ENCODE data around the gene HERPUD2.

Gene HERPUD2, protein sequence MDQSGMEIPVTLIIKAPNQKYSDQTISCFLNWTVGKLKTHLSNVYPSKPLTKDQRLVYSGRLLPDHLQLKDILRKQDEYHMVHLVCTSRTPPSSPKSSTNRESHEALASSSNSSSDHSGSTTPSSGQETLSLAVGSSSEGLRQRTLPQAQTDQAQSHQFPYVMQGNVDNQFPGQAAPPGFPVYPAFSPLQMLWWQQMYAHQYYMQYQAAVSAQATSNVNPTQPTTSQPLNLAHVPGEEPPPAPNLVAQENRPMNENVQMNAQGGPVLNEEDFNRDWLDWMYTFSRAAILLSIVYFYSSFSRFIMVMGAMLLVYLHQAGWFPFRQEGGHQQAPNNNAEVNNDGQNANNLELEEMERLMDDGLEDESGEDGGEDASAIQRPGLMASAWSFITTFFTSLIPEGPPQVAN

DNA sequence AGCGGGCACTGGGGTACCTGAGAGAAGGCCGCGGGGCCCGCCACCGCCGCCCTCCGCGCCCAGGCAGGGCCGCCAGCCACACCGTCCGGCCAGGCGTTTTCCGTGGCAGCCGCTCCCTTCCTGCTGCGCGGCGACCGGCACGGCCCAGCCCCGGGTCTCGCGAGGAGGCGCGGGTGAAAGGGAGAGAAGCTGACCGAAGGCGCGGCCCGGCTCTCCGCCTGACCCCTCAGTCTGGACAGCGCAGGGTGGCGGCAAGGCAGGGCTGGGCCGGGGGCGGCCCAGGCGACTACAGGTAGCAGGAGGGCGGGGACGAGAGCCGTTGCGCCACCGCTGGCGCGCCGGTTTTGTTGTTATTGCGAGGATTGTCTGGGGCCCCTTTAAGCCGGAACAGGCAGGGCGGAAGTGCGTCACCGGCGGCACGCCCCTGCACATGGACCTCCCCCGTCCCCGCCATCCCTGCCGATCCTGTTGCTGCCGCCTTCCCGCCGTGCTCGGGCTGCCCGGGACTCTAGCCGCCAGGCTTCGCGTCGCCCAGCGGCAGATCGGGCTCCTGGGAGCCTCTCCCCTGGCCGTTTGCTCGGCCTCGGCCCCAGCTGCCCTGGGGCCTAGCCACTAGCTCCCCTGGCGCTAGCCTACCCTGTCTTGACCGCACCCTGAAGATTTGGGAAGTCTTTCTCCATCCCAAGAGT lies at the start of gene HERPUD2:
HERPUD2 (minus strand) TSS at position 352 of the 689 bp plus-strand sequence. CDS start 805 bp downstream, outside the sequence.
- DNase-seq (ENCODE audit: low spot score), result peak; percentile 94

DNA sequence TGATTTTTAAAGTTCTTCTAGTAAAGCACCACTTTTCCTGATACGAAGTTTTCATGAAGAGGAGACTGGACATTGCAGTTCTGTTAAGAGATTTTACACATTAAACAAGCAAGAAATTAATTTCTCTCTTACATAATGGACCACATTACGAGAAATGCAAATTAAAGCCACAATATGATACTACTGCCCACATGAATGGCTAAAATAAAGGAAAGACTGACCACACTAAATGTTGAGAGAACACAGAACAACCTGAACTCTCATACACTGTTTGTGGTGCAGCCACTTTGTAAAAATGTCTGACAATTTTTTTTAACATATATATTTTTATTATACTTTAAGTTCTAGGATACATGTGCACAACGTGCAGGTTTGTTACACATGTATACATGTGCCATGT lies 44.0 kb upstream of the HERPUD2 start:
- no peak for DNase-seq (ENCODE audit: low spot score)

DNA sequence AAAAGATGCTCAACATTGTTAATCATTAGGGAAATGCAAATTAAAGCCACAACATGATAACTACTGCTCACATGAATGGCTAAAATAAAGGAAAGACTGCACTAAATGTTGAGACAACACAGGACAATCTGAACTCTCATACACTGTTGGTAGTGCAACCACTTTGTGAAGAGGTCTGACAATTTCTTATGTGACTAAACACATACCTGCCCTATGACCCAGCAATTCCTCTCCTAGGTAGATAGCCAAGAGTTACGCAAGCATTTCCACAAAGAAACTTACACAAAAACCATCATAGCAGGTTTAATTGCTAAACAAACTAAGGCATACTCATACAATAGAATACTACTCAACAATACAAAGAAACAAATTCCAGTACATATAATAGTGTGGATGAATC lies 41.8 kb upstream of the HERPUD2 start:
- no peak for DNase-seq (ENCODE audit: low spot score)

DNA sequence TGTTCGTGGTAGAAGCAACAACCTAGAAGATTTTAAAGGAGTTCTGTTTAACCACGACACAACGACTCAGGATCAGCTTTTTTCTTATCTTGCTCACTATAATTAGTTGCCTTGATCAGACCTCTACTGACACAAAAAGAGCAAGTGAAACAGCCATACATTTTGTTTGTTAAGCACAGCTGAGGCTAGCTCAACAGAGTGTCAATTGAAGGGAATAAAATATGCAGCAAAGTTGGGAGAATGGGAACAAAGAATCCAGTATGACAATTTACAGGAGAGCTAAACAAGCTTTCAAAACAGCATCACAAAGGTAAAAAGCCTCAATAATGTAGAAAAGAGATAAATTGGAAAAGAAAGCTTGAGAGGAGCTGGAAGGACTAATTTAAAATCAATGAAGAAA lies 40.5 kb upstream of the HERPUD2 start:
- DNase-seq (ENCODE audit: low spot score), result no peak

DNA sequence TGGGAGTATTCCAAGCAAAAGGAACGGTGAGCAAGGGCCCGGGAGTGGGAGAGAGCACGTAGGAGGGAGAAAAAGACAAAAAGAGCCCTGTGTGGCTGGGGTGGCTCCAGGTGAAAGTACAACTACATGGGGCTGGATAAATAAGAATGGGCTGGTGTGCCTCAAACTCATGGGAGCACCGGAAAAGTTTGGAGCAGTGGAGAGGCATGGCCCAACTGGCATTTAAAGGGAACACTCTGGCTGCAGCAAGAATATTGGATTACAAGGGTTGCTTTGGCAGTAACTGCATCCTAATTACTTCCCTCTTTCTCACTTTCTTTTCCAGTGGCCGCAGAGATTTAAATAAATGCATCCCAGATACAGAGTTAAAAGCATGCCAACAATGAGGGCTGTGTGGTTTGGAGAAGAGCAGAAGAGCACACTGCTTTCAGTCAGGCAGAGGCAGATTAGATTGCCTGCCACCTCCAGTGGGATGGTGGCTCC lies 39.1 kb upstream of the HERPUD2 start:
- no peak for DNase-seq (ENCODE audit: low spot score)

DNA sequence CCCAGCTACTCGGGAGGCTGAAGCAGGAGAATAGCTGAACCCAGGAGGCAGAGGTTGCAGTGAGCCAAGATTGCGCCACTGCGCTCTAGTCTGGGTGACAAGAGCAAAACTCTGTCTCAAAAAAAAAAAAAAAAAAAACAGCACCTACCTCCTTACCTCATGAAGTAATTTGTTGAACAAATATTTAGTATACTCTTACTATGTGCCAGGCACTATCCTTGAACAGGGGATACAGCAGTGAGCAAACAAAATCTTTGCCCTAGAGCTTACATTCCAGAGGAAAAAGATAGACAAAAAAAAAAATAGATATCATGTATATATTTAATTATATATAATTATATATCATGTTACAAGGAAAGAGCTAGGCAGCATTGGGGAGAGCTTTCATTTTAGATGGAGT lies 36.4 kb upstream of the HERPUD2 start:
- DNase-seq (ENCODE audit: low spot score), result no peak

DNA sequence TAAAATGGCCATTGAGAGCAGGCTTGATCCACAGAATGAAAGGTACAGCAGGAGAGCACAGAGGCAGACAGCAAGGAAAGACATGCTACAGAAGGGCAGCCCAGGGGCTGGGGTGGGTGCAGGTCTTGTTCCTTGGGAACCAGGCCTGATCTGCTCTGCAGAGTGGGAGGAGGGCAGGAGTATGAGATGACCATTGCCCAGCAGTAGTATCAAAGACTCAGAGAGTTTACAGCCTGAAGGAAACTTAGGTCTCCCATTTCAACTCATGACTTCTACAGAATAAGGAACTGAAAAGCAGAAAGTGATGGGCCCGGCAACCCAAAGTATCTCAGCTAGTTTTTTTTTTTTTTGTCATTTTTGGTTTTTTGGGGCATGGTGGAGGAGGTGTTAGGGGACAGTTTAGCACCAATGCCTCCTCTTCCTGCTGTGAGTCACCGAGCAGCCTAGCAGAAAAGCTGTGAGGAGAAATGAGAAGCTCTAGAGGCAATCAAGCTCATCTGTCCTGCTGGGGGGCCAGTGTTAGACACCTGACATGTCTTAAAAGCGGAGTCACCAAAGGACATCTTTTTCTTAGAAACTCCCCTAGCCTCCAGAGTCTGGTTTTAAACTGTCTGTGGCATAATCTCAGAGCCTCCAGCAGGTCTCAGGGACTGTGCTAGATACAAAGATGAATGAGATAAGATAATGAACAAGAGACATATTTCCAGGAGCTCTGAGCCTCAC lies 34.3 kb upstream of the HERPUD2 start:
- DNase-seq (ENCODE audit: low spot score), result no peak

DNA sequence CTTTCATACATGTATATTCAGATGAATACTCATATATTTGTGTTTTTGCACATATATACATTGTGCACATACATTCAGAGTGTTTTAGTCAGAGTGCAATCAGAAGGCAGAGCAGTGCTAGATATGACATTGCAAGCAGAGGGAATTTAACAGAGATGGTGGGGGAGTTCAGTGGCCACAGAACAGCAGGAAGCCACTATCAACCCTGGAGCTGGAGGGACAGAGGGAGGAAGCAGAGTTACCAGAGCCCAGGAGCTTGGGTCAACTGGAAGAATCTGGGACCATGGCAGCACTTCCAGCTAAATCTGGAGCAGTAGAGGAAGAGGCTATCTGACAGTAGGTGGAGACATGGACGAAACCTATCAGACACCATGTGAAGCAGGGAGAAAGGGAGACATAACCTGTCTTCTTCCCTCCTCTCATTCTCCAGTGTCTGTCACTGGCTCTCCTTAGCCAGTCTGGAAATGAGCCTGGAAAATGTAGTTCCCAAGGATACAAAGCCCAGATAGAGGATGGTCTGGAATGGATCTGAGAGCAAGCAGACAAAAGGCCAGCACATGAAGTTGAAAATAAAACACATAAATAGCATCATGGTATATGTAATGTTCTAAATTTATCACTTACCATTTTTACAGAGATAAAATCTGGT lies 33.6 kb upstream of the HERPUD2 start:
- DNase-seq (ENCODE audit: low spot score), result no peak

DNA sequence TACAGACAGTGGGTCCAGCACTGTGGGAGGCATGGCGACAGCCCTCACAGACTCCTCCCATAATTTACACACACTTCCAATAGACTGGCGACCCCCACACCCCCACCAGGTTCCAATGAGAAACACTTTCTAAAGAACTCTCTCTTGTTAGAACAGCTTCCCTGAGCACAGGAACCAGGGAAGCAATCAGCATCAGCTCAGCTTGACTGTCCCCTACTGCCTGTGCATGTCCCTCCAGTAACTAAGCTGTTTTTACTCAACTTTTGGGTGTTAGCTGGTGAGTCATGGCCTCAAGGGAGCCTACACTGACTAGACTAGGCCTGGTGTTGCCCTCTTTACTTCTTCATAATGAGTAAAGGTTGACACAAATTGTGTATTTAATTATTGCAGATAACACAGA lies 32.6 kb upstream of the HERPUD2 start:
- no peak for DNase-seq (ENCODE audit: low spot score)

DNA sequence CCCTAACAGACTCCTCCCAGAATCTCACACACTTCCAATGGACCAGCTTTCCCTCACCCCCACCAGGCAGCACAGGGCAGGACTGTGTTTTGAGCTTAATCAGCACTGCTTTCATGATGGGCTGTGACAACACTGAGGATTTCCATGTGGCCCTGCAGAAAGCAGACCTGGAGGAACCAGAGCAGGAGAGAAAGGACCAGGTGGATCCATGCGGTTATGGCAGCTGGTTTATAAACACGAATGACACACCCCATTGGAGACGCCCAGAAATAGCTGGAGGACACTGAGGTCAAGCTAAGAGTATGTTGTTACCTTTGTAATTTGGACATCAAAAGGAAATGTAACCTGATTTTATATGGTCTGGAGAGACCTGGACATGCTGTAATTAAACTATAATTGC lies 31.7 kb upstream of the HERPUD2 start:
- DNase-seq (ENCODE audit: low spot score), result no peak

DNA sequence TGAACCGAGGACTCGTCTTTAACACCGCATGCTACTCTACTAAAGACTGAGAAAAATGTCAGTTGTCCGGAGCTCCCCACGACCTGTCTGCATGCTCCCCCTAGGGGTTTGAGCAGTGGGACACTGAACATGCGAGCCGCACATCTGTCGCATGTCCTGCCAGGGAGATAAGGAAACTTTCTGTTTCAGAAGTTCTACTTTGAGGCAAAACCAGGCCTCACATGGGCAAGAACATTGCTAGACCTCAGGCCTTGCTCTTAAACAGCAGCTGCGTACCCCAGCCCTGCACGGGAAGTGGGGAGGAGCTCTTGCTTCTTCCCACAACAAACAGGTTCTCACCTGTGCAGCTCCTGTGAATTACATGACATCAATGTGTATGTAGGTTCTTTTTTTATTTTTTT lies 30.3 kb upstream of the HERPUD2 start:
- DNase-seq (ENCODE audit: low spot score), result no peak

DNA sequence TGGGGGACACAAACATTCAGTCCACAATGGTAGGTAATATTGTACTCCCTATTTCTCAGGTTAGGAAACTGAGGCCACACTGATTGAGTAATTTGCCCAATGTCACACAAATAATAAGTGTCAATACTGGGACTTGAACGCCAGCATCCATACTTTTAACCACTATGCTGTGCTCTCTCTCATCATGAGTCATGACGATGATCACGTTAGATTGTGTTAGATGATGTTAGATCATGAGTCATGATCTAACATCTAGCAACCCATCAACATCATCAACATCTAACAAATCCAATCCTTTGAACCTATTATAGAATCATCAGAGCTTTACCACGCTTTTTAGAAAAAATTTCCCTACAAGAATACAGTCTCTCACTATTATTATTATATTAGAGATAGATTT lies 28.1 kb upstream of the HERPUD2 start:
- no peak for DNase-seq (ENCODE audit: low spot score)

DNA sequence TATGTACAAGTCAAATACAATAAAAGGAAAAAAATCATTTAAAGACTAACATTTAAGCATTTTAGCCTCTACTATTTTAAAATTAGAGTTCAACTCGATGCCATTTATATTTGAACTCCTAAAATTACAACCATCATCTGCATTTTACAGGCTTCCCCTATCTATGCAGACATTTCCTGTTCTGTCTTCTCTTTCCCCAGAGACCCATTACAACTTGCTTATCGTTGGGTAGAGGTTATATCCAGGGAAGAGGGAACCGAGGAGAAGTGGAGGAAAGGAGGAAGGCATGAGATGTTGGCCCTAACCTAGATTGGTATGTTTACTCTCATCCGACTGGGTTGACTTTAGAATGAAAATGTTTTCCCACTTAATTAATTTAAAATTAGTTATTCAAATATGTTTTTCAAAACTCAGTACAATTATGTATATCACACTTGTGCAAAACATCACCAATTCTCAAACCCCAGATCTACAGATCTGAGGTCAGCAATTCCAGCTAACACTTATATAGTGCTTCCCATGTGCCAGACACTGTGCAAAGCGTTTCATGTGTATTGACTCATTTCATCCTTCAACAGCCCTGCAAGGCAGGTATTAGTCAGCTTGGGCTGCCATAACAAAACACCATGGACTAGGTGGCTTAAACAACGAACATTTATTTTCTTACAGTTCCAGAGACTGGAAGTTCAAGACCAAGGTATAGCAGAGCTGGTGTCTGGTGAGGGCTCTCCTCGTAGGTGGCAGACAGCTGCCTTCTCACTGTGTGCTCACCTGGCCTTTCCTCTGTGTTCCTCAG lies 27.3 kb upstream of the HERPUD2 start:
- no peak for DNase-seq (ENCODE audit: low spot score)

DNA sequence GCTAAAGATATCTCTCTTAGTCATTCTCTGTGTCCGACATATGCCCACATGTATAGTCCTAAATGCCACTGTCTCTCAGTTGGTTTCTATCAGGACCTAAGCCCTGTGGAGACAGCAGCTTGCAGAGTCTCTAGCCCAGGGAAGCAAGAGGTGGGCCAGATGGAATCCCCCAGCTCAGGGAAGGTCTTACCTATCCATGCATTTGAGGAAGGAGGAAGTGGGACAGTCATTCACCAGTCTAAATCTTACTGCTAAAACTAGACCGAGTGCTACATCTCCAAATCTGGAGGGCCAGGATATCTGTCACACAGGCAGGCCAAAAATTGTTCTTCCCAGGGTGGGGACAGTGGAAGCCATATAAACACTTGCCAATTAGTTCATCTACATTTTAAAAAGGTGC lies 26.4 kb upstream of the HERPUD2 start:
- no peak for DNase-seq (ENCODE audit: low spot score)

DNA sequence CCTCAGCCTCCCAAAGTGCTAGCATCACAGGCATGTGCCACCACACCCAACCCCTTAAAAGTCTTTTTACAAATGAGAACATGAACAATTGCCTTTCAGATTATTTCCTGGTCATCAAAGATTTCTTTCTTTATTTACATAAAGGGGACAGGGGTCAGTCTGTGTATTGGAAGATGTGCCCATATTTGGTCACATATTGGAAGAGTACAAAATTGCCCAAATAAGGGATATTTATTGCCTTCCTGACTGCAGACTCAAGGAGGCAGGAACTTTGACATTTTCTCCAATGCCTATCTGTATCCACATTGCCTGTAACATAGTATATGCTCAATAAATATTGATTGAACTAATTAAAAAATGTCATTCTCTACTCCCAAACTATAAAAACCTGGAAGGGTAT lies 25.9 kb upstream of the HERPUD2 start:
- DNase-seq (ENCODE audit: low spot score), result no peak

DNA sequence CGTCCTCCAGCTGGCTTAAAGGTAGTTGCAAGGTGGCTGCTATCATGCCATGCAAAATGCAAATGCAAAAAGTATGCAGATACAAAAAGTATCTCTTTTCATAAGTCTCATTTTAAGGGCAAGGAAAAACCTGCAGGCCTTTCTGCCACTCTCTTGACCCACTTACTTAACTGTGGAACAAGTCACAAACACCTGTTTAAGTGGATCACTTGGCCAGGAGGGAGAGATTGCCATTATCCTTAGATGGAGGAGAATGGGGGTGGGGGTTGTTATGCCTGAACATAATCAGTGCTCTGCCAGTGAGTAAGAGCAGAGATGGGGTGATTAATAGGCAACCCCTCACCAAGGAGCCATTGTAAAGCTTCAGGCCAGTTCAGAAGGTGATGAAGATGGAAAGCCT lies 25.1 kb upstream of the HERPUD2 start:
- DNase-seq (ENCODE audit: low spot score), result no peak

DNA sequence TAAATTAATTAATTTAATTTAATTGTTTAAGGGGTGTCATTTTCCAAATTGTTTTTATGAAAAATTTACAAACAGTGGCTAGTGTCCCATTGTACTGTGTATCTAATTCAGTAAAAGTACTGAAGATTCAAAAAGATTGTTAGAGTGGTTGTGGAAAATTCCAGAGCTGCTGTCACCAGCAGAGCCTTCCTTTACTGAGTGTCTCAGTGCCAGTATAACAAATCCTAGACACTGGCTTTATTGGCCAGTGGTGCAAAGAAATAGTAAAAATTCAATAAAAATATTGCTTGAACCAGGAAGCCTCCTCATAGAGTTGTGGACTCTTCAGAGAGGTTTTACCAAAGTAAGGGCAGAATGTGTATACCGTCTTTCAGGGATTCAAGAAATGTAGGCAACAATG lies 23.1 kb upstream of the HERPUD2 start:
- DNase-seq (ENCODE audit: low spot score), result no peak

DNA sequence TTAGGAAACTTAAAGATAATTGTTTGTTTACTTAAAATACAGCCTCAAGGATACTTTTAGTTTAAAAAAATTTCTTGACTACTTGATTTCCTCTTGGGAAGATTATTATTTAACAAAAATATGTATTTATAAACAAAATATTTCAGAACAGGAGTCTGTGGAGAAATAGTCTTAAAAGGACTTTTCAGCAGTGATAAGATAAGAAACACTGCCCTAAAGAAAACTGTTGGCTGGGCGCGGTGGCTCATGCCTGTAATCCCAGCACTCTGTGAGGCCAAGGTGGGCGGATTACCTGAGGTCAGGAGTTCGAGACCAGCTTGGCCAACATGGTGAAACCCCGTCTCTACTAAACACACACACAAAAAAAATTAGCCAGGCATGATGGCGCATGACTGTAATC lies 22.6 kb upstream of the HERPUD2 start:
- DNase-seq (ENCODE audit: low spot score), result no peak

DNA sequence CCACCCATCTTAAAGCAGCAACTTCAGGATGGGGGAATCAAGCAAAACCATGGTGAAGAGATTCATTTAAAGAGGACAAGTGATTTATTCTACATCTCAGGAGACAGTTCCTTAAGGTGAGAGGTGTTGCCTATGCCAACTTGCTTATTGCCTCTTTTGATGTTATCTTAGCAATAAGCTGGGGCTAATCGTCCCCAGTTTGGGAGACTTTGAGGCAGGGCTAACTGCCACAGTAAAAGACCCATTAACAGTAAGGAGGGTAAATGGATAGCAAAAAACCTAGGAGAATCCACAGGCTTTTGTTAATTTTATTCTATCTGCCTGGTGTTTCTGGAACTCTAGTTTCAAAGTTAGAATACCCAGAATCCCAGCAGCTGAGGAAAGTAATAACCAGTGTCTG lies 22.1 kb upstream of the HERPUD2 start:
- no peak for DNase-seq (ENCODE audit: low spot score)

DNA sequence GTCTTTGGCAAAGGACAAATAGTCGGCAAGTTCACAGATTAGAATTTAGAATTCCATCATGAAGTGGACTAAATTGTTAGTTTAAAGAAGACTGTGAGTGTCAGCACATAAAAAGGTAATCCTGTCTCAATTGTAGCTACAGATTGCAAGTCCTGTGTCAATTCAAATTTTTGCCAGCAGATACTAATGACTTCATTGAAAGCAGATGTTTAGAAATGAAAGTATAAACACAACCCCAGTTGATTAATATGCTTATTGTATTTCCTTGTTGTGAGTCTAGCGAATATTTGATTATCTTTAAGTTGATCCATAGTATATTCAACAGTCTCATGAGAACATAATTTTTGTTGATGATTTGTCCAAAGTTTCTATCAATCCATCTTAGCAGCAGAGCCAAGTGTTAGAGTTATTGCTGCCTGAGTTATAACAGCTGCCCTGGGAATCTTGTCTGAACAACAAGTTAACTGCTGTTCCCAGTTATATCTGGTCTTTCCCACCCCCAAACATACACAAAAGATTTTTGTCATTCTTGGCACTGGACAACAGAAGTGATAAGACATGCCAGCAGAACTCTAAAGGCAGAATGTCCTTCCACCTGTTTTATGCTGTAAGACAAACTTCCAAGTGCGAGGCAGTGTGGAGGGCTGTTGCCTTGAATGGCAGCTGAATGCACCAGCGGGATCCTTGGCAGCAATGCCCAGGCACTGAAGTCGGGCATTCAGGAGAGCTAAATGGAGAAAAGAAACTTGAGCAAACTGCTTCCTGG lies 21.3 kb upstream of the HERPUD2 start:
- DNase-seq (ENCODE audit: low spot score), result peak; percentile 81

DNA sequence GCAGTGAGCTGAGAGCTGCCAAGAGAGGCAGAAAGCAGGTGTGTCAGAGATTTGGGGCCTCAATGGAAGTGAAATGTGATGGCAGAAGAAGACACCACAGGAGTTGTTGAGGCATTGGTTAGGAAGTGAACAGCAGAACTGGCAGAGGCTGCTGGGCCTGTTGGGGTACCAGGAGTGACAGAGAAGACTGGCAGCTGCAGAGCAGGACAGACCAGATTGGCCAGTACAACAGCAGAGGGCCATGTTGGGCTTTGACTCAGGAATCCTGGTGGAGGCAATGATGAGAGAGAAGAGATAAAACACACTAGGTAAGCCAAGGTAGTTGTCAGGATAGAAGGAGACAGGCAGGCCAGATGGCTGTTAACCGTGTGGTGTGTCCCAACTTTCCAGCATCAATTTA lies 19.9 kb upstream of the HERPUD2 start:
- DNase-seq (ENCODE audit: low spot score), result peak; percentile 64
